ENCODE measurements around the gene IL15RA. TPM values are rescaled to one million over a fixed set of nuclear protein-coding genes. Genes with fewer than 3 reads are reported as not detected.

The IL15RA gene
- total RNA-seq, 3 donors from 2014 or later (not counting 1 experiment from before 2014, with no cell fraction given) = 10.7 to 11.8 (median 11.3) TPM

GRCh38 chr10:5973069-5973468, 4.3 kb downstream of the IL15RA start:
- Histone ChIP-seq H3K4me1 (ENCODE audit: control insufficient read depth, insufficient read depth, low read length) (peaks cover 24% of the 10 kb centered on the region), H3K9me3 (ENCODE audit: control insufficient read depth, insufficient read depth, low read length) (no peaks in the 10 kb centered on the region), H3K27me3 (ENCODE audit: control insufficient read depth, insufficient read depth, low read length) (no peaks in the 10 kb centered on the region), H3K27ac (ENCODE audit: low read length) (no peak overlapping the region), H3K4me3 (ENCODE audit: low read length) (no peak overlapping the region), H3K36me3 (ENCODE audit: control insufficient read depth, insufficient read depth, low read length) (no peaks in the 10 kb centered on the region)
- DNase-seq (no peak), ATAC-seq (no peak)
- 60% methylated on average over 3 of the region's 4 CpGs for WGBS (ENCODE audit: insufficient coverage)
- Mint-ChIP-seq H3K27ac (no peak overlapping the region), H3K4me3 (no peak overlapping the region), H3K4me1 (peaks cover 34 to 36% of the 10 kb centered on the region in 2 donors), H3K27me3 (ENCODE audit: low read depth in 2 of 2) (no peaks in the 10 kb centered on the region), H3K36me3 (no peaks in the 10 kb centered on the region), H3K9me3 (no peaks in the 10 kb centered on the region)
- no peak for TF ChIP-seq CTCF (IDR thresholded peaks at IDR 0.05)
- intact Hi-C loops (cut with micrococcal nuclease) = loop anchor here (10.0 kb wide), 2 partner anchors 112 to 278 kb away; partner anchors contain the start of gene RBM17

DNA sequence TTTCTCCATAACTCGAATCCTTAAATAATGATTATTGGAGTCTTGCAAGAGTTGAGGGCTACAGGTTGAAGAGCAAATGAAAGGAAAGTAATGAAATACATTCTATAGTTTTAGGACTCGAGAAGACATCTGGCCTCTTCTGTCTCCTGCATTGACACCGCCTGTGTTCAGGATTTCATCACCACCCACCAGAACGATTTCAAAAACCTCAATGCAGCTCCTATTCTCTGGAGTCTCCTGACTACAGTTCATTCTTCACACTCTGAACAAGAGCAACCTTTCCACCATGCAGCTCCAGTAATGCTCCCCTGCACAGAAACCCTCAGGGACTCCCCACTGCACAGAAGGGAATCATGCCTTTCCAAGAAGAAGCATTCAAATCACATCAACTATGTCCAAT, 5.5 kb downstream of the IL15RA start:
- no peaks in the 10 kb centered on the region for H3K36me3 Mint-ChIP-seq
- no peaks in the 10 kb centered on the region for H3K9me3 Mint-ChIP-seq
- no peaks in the 10 kb centered on the region for H3K27me3 Mint-ChIP-seq (ENCODE audit: low read depth in 2 of 2)
- TF ChIP-seq CTCF (IDR thresholded peaks at IDR 0.05) = no peak
- WGBS (ENCODE audit: insufficient coverage) = 63% methylated on average over 3 of the region's 4 CpGs
- no peaks in the 10 kb centered on the region for H3K36me3 ChIP-seq (ENCODE audit: control insufficient read depth, insufficient read depth, low read length)
- no peak overlapping the region for H3K4me3 Mint-ChIP-seq
- peaks cover 23% of the 10 kb centered on the region for H3K4me1 ChIP-seq (ENCODE audit: control insufficient read depth, insufficient read depth, low read length)
- DNase-seq (no peak), ATAC-seq (no peak)
- no peak overlapping the region for H3K4me3 ChIP-seq (ENCODE audit: low read length)
- H3K27ac Mint-ChIP-seq = peak overlapping the region; percentile 19 to 45
- peaks cover 32 to 35% of the 10 kb centered on the region in 2 donors for H3K4me1 Mint-ChIP-seq
- no peak overlapping the region for H3K27ac ChIP-seq (ENCODE audit: low read length)
- intact Hi-C loops (cut with micrococcal nuclease) = loop anchor here (10.0 kb wide), 2 partner anchors 113 to 277 kb away; partner anchors contain the start of gene RBM17
- no peaks in the 10 kb centered on the region for H3K27me3 ChIP-seq (ENCODE audit: control insufficient read depth, insufficient read depth, low read length)
- no peaks in the 10 kb centered on the region for H3K9me3 ChIP-seq (ENCODE audit: control insufficient read depth, insufficient read depth, low read length)

GRCh38 chr10:5971315-5971832, 6.0 kb downstream of the IL15RA start:
- DNase-seq = peak in 1 of 2 donors; percentile 40

More at GRCh38 chr10:5971315-5971832, 6.0 kb downstream of the IL15RA start:
- no peak for ATAC-seq
- intact Hi-C loops (cut with micrococcal nuclease) = loop anchor here (10.0 kb wide), 2 partner anchors 113 to 277 kb away; partner anchors contain the start of gene RBM17
- no peak overlapping the region for H3K4me3 ChIP-seq (ENCODE audit: low read length)
- Mint-ChIP-seq H3K4me1 (peaks cover 28 to 30% of the 10 kb centered on the region in 2 donors), H3K36me3 (no peaks in the 10 kb centered on the region), H3K9me3 (no peaks in the 10 kb centered on the region), H3K27ac (peak overlapping the region; percentile 19 to 45), H3K4me3 (no peak overlapping the region), H3K27me3 (ENCODE audit: low read depth in 2 of 2) (no peaks in the 10 kb centered on the region)
- TF ChIP-seq CTCF (IDR thresholded peaks at IDR 0.05) = no peak
- no peaks in the 10 kb centered on the region for H3K9me3 ChIP-seq (ENCODE audit: control insufficient read depth, insufficient read depth, low read length)
- H3K27ac ChIP-seq (ENCODE audit: low read length) = peak overlapping the region; percentile 2
- WGBS (ENCODE audit: insufficient coverage) = 61% methylated on average over 7 of the region's 8 CpGs
- H3K4me1 ChIP-seq (ENCODE audit: control insufficient read depth, insufficient read depth, low read length) = peaks cover 20% of the 10 kb centered on the region
- no peaks in the 10 kb centered on the region for H3K27me3 ChIP-seq (ENCODE audit: control insufficient read depth, insufficient read depth, low read length)
- H3K36me3 ChIP-seq (ENCODE audit: control insufficient read depth, insufficient read depth, low read length) = no peaks in the 10 kb centered on the region

All from natural killer cell (primary cell).